ENCODE data around the gene PLOD3.
A peak's percentile ranks its signal among the peaks of the same experiment; 100 is the strongest.
"Not testable (repeated sequence)": the region's sequence is repeated elsewhere in the genome, so short reads cannot be mapped to it uniquely, and the experiment has no call there.

PLOD3 gene

GRCh38 chr7:101210143-101210542, 7.2 kb downstream of the PLOD3 start:
- no peak for DNase-seq

- no peak for DNase-seq
Measured at GRCh38 chr7:101208794-101209193, 8.6 kb downstream of the PLOD3 start.

GRCh38 chr7:101207459-101207858, 9.9 kb downstream of the PLOD3 start:
- no peak for DNase-seq

GRCh38 chr7:101206665-101207042, 10.7 kb downstream of the PLOD3 start:
- DNase-seq, result no peak

- DNase-seq, result no peak
Measured at GRCh38 chr7:101205901-101206664, 11.3 kb downstream of the PLOD3 start.

GRCh38 chr7:101203740-101204738, 13.3 kb downstream of the PLOD3 start:
- DNase-seq, result not testable (repeated sequence)

GRCh38 chr7:101202603-101202918, 14.8 kb downstream of the PLOD3 start:
- no peak for DNase-seq

GRCh38 chr7:101201695-101202602, 15.4 kb downstream of the PLOD3 start:
- peak; percentile 20 for DNase-seq

- no peak for DNase-seq
Measured at GRCh38 chr7:101200862-101201599, 16.4 kb downstream of the PLOD3 start, which contains the start of gene MOGAT3. Gene MOGAT3 (minus strand): TSS chr7:101201036. CDS start chr7:101200854, 182 bp downstream.

- no peak for DNase-seq
Measured at GRCh38 chr7:101200504-101200861, 16.9 kb downstream of the PLOD3 start.

- not testable (repeated sequence) for DNase-seq
Measured at GRCh38 chr7:101199522-101199921, 17.9 kb downstream of the PLOD3 start.

GRCh38 chr7:101198476-101198875, 18.9 kb downstream of the PLOD3 start:
- no peak for DNase-seq

- DNase-seq, result no peak
Measured at GRCh38 chr7:101197991-101198390, 19.4 kb downstream of the PLOD3 start.

GRCh38 chr7:101195884-101196283, 21.5 kb downstream of the PLOD3 start:
- DNase-seq, result no peak

GRCh38 chr7:101189109-101189508, 28.3 kb downstream of the PLOD3 start:
- no peak for DNase-seq

- DNase-seq, result no peak
Measured at GRCh38 chr7:101186844-101187428, 30.4 kb downstream of the PLOD3 start.

GRCh38 chr7:101186194-101186593, 31.2 kb downstream of the PLOD3 start:
- DNase-seq, result no peak

- no peak for DNase-seq
Measured at GRCh38 chr7:101185258-101185839, 32.0 kb downstream of the PLOD3 start.

GRCh38 chr7:101180130-101180755, 37.1 kb downstream of the PLOD3 start, which contains the start of gene NAT16:
Gene NAT16 (minus strand): TSS chr7:101180293. CDS start chr7:101174807, 5,486 bp downstream.
- peak; percentile 45 for DNase-seq

GRCh38 chr7:101179713-101180112, 37.7 kb downstream of the PLOD3 start:
- DNase-seq, result no peak

- peak; percentile 74 for DNase-seq
Measured at GRCh38 chr7:101179117-101179516, 38.3 kb downstream of the PLOD3 start.

Measured in eye (tissue), 1 donor.